Vagina (tissue), 2 donors: ENCODE results near the gene ADAM15.

Experiments used
- CTCF ChIP-seq, 3 experiments: fragments of 450-650 bp in 2 of 3; fragments of 200-600 bp in 1 of 3; sonication (generic) in 1 of 3; IDR thresholded peaks; one replicate each; pipeline ENCODE4 v1.5.1; 2017 to 2019; ENCODE audit warnings: antibody characterized with exemption in 3 of 3, mild to moderate bottlenecking in 2 of 3, moderate library complexity in 2 of 3
- POLR2A ChIP-seq, 2 donors: fragments of 450-650 bp; IDR thresholded peaks; one replicate each; pipeline ENCODE4 v1.6.1; 2017; ENCODE audit warnings: antibody characterized with exemption in 2 of 2, mild to moderate bottlenecking in 2 of 2, moderate library complexity in 2 of 2
- POLR2AphosphoS5 ChIP-seq, 2 donors: sonication (generic); formaldehyde crosslinking; IDR thresholded peaks; one replicate each; pipeline ENCODE4 v1.9.0; 2017; ENCODE audit warnings: antibody characterized with exemption in 2 of 2, mild to moderate bottlenecking in 2 of 2, low read depth in 1 of 2; ENCODE audit not compliant: insufficient read depth in 1 of 2

- TF ChIP-seq CTCF (IDR thresholded peaks at IDR 0.05) = no peak
- TF ChIP-seq POLR2AphosphoS5 (IDR thresholded peaks at IDR 0.05; ENCODE audit: insufficient read depth in 1 of 2, low read depth in 1 of 2) = no peak
- no peak for TF ChIP-seq POLR2A (IDR thresholded peaks at IDR 0.05)
Observed at GRCh38 chr1:155019377-155020245, 31.5 kb upstream of the ADAM15 start.
